ENCODE data around the gene MS4A10. TPM values are rescaled to one million over a fixed set of nuclear protein-coding genes. Genes with fewer than 3 reads are reported as not detected.

Gene MS4A10
- total and polyA plus RNA-seq, 10 of the 15 experiments (the other 5 are each of a cell fraction or from before 2014, with no cell fraction given): not detected

DNA sequence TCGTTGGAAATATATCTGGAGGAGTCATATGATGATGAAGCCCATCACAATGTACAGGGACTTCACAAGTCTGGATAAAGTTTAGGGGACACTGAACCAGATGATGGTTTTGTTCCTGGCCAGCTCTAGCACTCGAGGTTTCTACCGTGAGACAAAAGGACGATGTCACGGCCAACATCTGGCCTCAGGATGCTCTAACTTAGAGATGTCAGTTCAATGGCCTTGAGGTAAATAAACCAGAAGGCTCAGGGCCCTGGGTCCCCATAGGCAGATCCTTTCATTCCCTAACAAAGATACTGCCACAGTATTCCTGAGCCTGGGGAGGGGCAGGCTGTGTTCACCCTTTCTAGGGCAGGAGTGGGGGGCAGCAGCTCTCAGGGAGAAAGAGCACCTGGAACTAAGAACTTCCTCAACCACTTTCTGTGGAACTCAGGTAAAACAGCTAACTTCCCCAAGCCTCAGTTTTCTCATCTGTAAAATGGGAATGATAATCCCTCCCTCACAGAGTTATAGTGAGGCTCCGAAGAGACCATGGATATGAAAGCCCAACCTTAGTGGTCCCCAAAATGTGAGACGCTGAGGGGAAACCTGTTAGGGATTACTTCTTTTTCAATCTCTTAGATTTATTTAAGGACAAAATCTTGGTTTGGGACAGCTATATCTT is 18.3 kb downstream of the MS4A10 start:
- POLR2A ChIA-PET: no interaction called here
- H3K27me3 ChIP-seq (replicated peaks in 1 of 2; ENCODE audit: control insufficient read depth in 2 of 2, insufficient read depth in 2 of 2, low read length in 1 of 2): no peaks in the 10 kb centered on the region; a peak in 2 of 4 replicates

More for the DNA sequence above, 18.3 kb downstream of the MS4A10 start:
- Histone ChIP-seq H3K79me2 (ENCODE audit: control insufficient read depth, insufficient read depth, low read length) (no peaks in the 10 kb centered on the region), H3K36me3 (ENCODE audit: control insufficient read depth in 2 of 2, insufficient read depth in 2 of 2, low read length in 1 of 2) (no peaks in the 10 kb centered on the region), H3K9ac (ENCODE audit: control insufficient read depth, insufficient read depth, low read length) (no peak overlapping the region), H3K27ac (ENCODE audit: control insufficient read depth, insufficient read depth) (no peak overlapping the region), H3K4me1 (ENCODE audit: control insufficient read depth, insufficient read depth, low read length) (no peaks in the 10 kb centered on the region), H3K9me3 (replicated peaks; ENCODE audit: control insufficient read depth, insufficient read depth, low read length) (no peaks in the 10 kb centered on the region), H3K4me3 (no peak overlapping the region), H2AFZ (ENCODE audit: control insufficient read depth, low read depth, low read length) (no peak overlapping the region), H3K4me2 (ENCODE audit: control insufficient read depth, insufficient read depth) (no peak overlapping the region), H4K20me1 (ENCODE audit: control insufficient read depth, insufficient read depth) (no peaks in the 10 kb centered on the region)
- SMC1A ChIA-PET (ENCODE audit: uncharacterized antibody, unreplicated experiment): no interaction called here
- RAD21 ChIA-PET (ENCODE audit: unreplicated experiment): no interaction called here
- CTCF ChIA-PET: interaction anchor here (0.7 kb wide), 1 partner anchor 167 kb away, joined by 4 read pairs; no protein-coding TSS in a partner anchor
- WGBS (ENCODE audit: insufficient coverage, insufficient replicate concordance, low lambda C conversion rate, missing lambda C conversion rate): 50% methylated on average over 7 of the region's 7 CpGs
- ATAC-seq (no peak), FAIRE-seq (no peak), DNase-seq (ENCODE audit: low read depth, low spot score) (no peak)
- TF ChIP-seq YY1 (IDR thresholded peaks at IDR 0.05; ENCODE audit: low read depth, low read length) (no peak), CEBPZ (IDR thresholded peaks at IDR 0.05; ENCODE audit: low read depth, low read length) (no peak), MYC (IDR thresholded peaks at IDR 0.05; ENCODE audit: insufficient read depth, insufficient read length, insufficient replicate concordance, low read length, severe bottlenecking) (no peak), EGR1 (IDR thresholded peaks at IDR 0.05; ENCODE audit: borderline replicate concordance in 1 of 2, low read depth in 2 of 2, low read length in 2 of 2) (no peak), CUX1 (IDR thresholded peaks at IDR 0.05; ENCODE audit: insufficient replicate concordance, low read depth, low read length) (no peak), TCF7 (IDR thresholded peaks at IDR 0.05; ENCODE audit: borderline replicate concordance) (no peak), SMC3 (IDR thresholded peaks at IDR 0.05; ENCODE audit: borderline replicate concordance, low read length) (no peak), GABPA (IDR thresholded peaks at IDR 0.05; ENCODE audit: low read depth) (no peak), KAT2A (conservative IDR thresholded peaks at IDR 0.05; ENCODE audit: control insufficient read depth, low read depth, low read length) (no peak)
- TF ChIP-seq, protein P1, sequence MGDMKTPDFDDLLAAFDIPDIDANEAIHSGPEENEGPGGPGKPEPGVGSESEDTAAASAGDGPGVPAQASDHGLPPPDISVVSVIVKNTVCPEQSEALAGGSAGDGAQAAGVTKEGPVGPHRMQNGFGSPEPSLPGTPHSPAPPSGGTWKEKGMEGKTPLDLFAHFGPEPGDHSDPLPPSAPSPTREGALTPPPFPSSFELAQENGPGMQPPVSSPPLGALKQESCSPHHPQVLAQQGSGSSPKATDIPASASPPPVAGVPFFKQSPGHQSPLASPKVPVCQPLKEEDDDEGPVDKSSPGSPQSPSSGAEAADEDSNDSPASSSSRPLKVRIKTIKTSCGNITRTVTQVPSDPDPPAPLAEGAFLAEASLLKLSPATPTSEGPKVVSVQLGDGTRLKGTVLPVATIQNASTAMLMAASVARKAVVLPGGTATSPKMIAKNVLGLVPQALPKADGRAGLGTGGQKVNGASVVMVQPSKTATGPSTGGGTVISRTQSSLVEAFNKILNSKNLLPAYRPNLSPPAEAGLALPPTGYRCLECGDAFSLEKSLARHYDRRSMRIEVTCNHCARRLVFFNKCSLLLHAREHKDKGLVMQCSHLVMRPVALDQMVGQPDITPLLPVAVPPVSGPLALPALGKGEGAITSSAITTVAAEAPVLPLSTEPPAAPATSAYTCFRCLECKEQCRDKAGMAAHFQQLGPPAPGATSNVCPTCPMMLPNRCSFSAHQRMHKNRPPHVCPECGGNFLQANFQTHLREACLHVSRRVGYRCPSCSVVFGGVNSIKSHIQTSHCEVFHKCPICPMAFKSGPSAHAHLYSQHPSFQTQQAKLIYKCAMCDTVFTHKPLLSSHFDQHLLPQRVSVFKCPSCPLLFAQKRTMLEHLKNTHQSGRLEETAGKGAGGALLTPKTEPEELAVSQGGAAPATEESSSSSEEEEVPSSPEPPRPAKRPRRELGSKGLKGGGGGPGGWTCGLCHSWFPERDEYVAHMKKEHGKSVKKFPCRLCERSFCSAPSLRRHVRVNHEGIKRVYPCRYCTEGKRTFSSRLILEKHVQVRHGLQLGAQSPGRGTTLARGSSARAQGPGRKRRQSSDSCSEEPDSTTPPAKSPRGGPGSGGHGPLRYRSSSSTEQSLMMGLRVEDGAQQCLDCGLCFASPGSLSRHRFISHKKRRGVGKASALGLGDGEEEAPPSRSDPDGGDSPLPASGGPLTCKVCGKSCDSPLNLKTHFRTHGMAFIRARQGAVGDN (IDR thresholded peaks at IDR 0.05): no peak
- in situ Hi-C loops (cut with MboI): no loop called here
- no TSS peak for BruUV-seq (replicated peaks)
- intact Hi-C loops (cut with micrococcal nuclease; ENCODE audit: unreplicated experiment): no loop called here
